ENCODE results near the gene CAMK2D. TPM values are rescaled to one million over a fixed set of nuclear protein-coding genes. Genes with fewer than 3 reads are reported as not detected.

Gene CAMK2D
- total RNA-seq, 1 donor from 2014 or later = 40.2 TPM

- DNase-seq (ENCODE audit: low spot score) = no peak
These were observed 288.7 kb downstream of the CAMK2D start for GRCh38 chr4:113472864-113473263.

- DNase-seq (ENCODE audit: low spot score) = no peak
These were observed 290.2 kb downstream of the CAMK2D start for GRCh38 chr4:113471146-113471860.

GRCh38 chr4:113469926-113470325 lies 291.6 kb downstream of the CAMK2D start:
- no peak for DNase-seq (ENCODE audit: low spot score)

GRCh38 chr4:113469023-113469390 lies 292.5 kb downstream of the CAMK2D start:
- no peak for DNase-seq (ENCODE audit: low spot score)

- DNase-seq (ENCODE audit: low spot score) = peak; percentile 85
These were observed 293.1 kb downstream of the CAMK2D start for GRCh38 chr4:113468165-113469022.

GRCh38 chr4:113467581-113467980 lies 294.0 kb downstream of the CAMK2D start:
- DNase-seq (ENCODE audit: low spot score) = no peak

GRCh38 chr4:113462286-113462685 lies 299.3 kb downstream of the CAMK2D start:
- no peak for DNase-seq (ENCODE audit: low spot score)

- DNase-seq (ENCODE audit: low spot score) = no peak
These were observed 300.3 kb downstream of the CAMK2D start for GRCh38 chr4:113461281-113461680.

- DNase-seq (ENCODE audit: low spot score) = no peak
These were observed 303.7 kb downstream of the CAMK2D start for GRCh38 chr4:113457886-113458285.

- no peak for DNase-seq (ENCODE audit: low spot score)
These were observed 304.4 kb downstream of the CAMK2D start for GRCh38 chr4:113457121-113457520.

- DNase-seq (ENCODE audit: low spot score) = no peak
These were observed 306.5 kb downstream of the CAMK2D start for GRCh38 chr4:113455061-113455460.

- no peak for DNase-seq (ENCODE audit: low spot score)
These were observed 308.5 kb downstream of the CAMK2D start for GRCh38 chr4:113452868-113453620.

- no peak for DNase-seq (ENCODE audit: low spot score)
These were observed 309.4 kb downstream of the CAMK2D start for GRCh38 chr4:113452152-113452551.

- DNase-seq (ENCODE audit: low spot score) = no peak
These were observed 311.1 kb downstream of the CAMK2D start for GRCh38 chr4:113450295-113451080.

- no peak for DNase-seq (ENCODE audit: low spot score)
These were observed 312.0 kb downstream of the CAMK2D start for GRCh38 chr4:113449410-113449974.

- DNase-seq (ENCODE audit: low spot score) = no peak
These were observed 313.8 kb downstream of the CAMK2D start for GRCh38 chr4:113447769-113448168.

GRCh38 chr4:113447061-113447460 lies 314.5 kb downstream of the CAMK2D start:
- no peak for DNase-seq (ENCODE audit: low spot score)

GRCh38 chr4:113446019-113446418 lies 315.5 kb downstream of the CAMK2D start:
- no peak for DNase-seq (ENCODE audit: low spot score)

- DNase-seq (ENCODE audit: low spot score) = no peak
These were observed 316.3 kb downstream of the CAMK2D start for GRCh38 chr4:113445286-113445685.

- no peak for DNase-seq (ENCODE audit: low spot score)
These were observed 317.2 kb downstream of the CAMK2D start for GRCh38 chr4:113444386-113444785.

GRCh38 chr4:113442826-113443225 lies 318.7 kb downstream of the CAMK2D start:
- no peak for DNase-seq (ENCODE audit: low spot score)

All from ureter (tissue), 1 donor.